Astrocyte of the hippocampus (primary cell): ENCODE data around the gene SKI.

Experiments used
- DNase-seq: peaks from one replicate; pipeline ENCODE4 v3.0.0; 2011; ENCODE audit warnings: low read depth, low spot score

The SKI gene

DNA sequence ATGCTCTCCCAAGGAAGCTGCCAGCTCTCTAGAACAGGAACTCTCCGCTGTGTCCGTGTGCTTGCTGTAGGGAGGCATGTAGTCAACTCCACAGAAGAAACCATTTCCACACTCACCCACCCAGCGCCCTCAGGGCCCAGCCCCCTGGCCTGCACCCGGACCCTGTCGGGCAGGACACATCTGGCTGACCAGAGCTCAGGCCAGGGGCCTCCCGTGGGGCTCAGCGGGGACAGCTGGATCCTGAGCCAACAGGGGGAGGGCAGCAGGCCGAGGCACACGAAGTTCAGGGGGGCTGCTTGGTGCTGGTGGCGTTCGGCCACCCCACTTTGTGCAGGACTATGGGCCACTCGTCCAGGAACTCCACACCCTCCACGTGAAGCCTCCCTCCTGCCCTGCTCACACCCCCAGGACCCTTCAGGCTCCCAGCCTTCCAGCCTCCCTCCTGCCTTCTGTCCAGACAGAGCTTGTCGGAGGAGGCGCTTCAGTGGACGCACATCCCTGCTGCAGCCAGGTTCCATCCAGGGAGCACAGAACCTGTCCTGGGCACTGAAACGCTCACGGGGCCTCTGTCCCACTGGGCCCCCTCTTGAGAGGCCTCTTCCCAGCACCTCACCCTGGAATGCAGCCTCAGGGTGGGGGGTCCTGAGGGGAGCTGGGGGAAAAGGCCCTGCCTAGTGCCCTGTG, 18.6 kb upstream of the SKI start:
- DNase-seq, result no peak

DNA sequence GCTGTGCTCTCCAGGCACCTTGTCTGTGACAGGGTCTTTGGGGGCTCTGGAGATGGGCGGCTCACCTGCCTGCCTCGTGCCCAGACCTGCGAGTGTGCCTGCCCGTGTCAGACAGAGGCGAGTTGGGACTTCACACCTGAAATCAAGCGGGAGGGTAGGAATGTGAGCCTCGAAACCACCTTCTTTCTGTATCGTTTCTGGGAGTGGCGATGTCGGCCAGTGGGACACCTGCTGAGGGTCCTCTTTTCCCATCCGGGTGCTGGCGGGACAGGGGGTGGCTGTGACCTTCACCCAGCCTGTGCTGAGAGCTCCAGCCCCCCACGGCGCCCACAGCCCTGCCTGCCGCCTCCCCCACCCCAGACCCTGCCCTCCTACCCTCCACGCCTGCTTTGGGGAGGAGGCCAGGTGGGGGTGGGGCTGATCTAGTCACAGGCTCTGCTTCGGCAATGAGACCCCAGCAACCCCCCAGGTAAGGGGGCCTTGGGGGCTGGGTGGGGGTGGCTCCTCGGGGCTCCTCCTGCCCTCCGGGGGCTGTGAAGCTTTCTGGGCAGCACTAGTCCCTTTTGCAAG, 17.9 kb upstream of the SKI start:
- DNase-seq, result no peak

DNA sequence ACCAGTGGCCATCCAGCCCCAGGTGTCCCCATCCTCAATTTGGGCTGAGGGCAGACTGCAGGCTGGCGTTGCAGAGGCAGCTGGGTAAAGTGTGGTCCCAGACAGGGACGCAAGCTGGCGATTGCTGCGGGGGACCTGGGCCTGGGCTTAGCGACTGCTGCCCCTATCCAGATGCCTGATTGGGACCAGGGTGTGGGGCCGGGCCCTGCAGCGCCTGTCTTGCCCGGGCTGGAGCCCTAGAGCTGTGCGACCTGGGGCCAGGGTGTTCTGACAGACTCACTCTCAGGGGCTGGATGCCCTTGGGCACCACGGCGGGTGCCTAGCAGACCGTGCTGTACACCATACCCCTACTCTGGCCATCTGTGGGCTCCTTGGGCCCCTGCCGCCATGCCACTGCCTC, 17.3 kb upstream of the SKI start:
- no peak for DNase-seq

DNA sequence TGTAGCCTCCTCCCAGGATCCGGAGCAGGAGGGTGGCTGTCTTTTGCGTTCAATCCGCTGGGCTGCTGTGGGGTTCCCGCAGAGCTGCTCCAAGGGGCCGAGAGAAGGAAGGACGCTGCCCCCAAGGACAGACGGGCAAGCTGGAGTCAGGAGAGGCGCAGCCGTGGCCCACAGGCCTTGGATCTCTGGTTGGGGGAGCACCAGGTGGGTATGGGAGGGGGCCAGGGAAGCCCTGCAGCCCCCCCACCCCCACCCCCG, 15.9 kb upstream of the SKI start:
- DNase-seq, result no peak

DNA sequence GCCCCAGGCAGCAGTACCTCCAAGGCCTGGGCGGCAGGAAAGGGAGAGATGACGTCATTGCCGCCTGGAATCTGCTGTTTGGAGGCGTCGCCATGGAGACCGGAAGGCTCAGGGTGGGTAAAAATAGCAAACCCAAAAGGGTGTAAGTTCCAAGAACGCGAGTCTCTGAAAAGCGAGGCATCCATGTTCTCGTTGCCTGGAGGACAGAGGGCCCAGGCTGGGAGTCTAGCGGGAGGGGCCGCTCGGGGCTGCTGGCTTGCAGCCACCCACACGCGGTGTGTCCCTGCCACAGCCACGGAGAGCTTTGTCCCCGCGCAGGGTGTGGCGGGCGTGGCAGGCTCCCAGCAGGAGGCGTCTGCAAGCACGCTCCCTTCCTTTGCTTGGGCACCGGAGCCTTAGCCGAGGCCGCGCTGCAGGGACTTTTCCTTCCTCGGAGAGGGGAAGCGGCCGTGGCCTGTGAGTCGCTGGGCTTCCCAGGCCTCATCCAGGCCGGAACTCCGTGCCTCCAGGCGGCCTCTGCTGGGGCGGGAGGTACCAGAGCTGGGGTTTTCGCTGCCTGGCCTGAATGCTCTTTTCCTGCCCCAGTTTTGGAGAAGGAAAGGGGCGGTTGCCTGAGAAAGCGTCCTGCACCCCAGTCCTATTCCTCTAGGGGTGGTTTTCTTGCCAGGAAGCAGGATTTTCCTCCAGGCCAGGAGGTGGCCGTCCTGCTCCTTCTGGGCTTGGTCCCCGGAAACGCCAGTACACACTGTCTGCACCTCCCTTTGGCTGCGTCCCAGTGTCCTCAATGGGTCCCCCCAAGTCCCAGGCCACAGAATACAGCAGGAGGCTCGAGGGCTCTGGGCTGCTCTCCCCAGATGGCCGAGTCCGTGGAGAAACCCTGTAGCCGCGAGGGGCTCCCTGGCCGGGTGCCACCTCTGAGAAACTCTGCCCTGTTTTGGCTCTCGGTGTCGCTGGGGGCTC, 15.3 kb upstream of the SKI start:
- DNase-seq, result peak; percentile 99

DNA sequence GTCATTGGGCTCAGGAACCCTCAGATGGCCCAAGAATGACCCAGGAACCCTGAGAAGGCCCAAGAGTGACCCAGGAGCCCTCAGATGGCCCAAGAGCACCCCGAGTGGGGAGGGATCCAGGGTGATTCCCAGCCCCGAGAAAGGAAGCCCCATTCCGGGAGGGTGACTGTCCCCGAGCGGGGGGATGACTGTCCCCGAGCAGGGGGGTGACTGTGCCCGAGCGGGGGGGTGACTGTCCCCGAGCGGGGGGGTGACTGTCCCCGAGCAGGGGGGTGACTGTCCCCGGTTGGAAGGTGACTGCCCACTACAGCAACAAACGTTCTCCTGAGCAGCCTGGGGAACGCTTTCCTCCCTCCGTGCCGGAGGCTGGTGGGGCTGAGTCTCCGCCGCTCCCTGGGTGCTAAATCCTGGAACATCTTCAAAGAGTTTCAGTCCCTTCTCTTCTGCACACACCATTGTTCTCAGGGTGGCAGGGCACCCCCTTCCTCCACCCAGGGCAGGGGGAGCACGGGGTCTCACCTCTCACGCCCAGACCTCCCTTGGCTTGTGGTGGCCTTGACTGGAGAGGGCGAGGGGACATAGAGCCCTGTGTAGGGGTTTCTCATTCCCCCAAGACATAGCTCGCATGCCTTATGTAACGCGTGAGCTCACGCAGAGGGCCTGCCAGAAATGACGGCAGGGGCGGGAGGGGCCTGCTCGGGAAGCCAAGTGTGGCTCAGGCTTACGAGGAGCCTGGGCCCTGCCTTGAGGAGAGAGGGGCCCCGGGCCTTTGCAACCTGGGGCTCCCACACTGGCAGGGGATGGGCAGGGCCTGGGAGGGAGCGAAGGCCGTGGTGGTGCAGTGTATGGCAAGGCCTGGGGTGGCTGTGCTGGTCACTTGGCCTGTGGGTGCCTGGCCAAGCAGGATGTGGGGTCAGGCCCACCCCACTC, 14.3 kb upstream of the SKI start:
- peak; percentile 94 for DNase-seq

DNA sequence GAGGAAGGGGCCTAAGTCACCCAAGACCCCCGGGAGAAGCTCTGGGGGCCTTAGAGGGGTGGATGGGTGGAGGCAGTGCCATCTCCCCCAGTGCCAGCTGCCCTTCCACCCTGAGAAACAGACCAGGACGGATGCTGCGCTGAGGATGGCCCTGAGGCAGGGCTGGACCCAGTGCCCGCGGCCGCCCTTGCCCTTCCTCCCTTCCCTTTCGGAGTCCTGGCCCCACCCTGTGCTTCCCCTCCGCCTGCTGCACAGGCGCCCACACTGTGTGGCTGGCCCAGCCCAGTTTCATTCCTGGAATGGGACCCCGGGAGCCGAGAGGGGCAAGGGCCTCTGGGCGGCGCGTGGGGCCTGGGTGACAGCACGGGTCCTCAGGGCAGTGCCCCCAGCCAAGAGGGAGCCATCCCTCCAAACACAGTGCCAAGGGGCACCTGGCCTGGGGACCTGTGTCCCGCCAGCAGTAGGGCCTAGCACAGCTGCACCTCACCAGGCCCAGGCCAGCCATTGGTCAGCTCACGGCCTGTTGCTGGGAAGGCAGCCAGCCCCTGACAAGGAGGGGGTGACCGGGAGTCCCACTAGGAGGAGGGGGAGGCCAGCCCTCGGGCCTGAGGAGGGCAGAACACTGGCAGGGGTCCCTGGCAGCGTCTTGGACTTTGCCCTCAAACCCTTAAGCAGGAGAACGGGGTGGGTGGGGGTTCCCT, 13.4 kb upstream of the SKI start:
- peak; percentile 51 for DNase-seq

DNA sequence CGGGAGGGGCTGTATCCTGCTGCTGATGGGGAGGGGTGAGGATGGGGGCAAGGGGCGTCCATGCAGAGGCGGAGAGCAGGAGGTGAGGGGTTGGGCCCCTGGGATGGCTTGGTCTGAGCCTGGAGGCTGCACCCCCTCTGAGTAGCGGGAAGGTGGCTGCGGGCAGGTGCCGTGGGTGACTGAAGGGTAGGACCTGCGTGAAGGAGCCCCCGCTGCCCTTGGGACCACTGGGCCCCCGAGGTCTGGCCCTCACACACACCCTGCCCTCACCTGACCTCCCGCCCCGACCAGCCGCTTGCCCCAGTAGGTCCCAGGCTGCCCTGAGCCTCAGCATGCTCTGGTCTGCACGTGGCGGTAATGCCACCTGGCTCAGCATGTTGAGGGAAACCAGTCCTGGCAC, 12.8 kb upstream of the SKI start:
- DNase-seq, result no peak

DNA sequence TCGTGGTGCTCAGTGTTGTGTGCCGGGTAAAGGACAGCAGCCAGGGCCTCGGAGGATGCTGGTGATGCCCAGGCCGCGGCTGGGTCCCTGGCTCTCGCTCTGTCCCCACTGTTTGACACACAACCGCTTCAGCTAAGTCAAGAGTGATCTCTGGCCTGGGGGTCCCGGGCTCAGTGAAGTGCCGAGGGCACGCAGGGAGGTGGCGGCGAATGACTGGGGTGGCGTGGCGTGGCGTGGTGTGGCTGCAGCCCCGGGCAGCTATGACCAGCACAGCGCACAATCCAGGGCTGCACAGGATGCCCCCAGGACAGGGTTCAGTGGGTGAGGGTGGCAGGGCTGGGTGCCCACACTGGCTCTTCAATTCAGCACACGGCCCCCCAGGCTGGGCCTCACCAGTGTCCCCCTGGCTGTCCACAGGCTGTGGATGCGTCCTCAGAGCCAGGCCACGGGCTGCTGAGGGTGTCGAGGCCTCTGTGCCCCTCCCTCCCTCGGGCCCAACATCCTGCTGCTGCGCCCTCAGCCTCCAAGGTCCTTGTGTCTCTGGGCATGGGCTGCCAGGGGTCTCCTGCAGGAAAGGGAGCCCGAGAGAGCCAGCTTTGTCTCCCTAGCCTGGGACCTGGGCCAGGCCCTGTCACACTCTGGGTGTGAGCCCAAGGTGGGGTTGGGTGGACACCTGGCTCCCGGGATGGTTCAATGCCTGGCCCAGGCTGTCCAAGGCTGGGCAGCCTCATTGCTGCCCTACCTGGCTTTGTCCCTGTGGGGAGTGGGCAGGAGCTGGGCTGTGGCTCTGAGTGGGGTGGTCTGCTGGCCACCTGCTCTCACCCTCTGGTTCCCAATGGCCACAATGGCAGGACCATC, 12.0 kb upstream of the SKI start:
- no peak for DNase-seq

DNA sequence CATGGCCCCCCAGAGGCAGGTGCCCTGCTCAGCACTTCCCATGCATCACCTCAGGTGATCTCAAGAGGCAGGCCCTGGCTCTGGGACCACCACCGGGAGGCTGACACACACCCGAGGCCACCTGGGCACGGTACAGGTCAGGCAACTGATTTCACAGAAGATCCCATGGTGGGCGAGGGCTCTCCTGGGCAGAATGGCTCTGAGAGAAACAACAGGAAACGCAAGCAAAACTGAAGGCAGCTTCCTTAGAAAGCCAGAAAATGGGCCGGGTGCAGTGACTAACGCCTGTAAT, 11.4 kb upstream of the SKI start:
- no peak for DNase-seq

DNA sequence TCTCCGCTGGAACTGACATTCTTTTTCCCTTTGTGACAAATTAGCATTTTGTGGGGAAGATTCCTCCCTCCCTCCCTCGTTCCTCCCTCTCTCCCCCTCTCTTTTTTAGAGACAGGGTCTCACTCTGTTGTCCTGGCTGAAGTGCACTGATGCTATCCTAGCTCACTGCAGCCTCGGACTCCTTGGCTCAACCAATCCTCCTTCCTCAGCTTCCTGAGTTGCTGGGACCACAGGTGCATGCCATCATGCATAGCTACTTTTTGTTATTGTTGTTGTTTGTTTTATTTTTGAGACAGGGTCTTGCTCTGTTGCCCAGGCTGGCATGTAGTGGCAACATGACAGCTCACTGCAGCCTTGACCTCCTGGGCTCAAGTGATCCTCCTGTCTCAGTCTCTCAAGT, 6.8 kb upstream of the SKI start:
- DNase-seq, result no peak

DNA sequence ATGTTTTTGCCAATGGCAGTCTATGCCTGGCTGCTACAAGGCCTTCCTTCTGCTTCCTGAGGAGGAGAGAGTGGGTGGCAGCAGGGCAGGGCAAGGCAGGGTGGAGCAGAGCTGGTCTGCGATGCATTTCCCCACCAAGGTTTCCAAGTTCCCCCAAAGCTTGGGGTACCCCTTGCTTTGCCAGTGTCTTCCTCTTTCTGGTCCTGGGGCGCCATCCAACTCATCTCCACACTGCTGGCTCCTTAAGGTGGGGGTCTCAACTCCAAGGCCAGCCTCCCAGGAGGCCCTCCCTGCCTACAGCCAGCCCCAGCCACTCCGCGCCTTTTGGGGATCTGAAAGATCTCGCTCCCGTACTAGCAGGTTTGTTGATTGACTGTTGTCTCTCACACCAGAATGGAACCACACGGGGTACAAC, 3.9 kb upstream of the SKI start:
- no peak for DNase-seq

DNA sequence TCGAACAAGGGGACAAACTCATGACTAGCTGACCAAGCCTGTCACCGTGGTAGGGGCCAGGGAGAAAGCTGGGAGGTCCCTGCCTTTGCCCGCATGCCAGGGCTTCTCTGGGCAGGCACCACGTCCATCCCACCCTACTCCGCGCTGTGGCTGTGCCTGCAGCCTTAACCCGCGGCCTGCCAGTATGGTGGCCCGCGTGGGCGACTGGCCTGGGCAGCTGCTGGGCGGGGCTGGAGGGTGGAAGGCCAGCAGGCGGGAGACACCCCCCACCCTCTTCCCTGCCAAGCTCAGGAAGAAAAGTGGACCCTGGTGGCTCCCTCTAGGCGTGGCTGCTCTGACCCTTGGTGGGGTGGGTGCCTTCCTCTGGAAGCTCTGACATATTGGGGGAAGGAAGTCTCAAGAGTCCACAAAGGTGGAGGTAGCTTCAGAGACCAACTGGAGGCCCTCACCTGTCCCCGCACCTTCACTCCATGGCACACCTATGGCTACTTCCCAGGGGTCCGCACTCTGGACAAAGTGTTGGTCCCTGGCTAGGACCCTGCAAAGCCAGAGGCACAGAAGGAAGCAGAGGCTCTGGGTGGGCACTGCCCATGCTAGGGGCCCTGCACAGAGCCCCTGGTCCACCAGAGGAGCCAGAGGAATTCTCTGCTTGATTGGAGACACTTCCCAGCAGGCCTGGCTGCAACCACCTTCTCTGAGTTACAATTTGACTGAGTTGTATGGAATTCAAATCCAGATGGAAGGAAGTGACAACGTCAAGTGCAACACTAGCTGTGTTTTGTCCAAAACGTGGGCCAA, 3.3 kb upstream of the SKI start:
- DNase-seq, result no peak

DNA sequence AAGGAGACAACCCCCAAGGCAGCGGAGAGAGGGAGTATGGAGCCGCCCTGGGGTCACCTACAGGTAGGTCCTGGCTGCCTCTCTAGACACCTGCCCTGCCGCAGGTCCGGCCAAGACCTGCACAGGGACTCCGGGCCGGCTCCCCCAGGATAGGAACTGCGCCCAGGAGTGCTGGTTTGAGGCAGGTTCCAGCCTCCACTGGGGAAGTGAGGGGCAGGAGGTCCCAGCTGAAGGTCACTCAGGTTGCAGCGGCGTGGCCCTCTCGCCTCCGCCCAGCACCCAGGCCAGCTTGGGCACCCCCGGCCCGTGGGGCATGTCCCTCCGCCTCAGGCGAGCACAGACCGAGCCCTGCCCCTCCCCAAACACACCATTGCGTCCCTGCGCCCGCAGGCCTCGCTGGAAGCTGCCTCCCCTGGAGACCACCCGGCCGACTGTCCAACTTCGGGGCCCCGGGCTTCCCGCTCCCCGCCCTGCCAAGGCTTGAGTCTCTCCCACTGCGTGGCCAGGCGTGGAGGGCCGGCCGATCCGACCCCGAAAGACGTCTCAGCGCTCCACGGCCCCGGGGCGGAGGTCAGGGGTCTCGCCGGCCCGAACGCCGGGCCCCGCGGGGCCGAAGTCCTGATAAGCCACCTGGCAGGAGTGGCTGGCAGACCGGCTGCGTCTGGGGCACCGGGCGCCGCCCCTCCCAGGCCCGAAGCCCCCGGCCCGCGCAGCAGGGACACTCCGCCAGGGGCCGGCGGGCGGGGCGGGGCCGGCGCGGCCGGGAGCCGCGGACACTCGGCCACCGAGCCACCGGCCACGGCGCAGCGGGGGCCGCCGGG, 1.4 kb upstream of the SKI start:
- no peak for DNase-seq

DNA sequence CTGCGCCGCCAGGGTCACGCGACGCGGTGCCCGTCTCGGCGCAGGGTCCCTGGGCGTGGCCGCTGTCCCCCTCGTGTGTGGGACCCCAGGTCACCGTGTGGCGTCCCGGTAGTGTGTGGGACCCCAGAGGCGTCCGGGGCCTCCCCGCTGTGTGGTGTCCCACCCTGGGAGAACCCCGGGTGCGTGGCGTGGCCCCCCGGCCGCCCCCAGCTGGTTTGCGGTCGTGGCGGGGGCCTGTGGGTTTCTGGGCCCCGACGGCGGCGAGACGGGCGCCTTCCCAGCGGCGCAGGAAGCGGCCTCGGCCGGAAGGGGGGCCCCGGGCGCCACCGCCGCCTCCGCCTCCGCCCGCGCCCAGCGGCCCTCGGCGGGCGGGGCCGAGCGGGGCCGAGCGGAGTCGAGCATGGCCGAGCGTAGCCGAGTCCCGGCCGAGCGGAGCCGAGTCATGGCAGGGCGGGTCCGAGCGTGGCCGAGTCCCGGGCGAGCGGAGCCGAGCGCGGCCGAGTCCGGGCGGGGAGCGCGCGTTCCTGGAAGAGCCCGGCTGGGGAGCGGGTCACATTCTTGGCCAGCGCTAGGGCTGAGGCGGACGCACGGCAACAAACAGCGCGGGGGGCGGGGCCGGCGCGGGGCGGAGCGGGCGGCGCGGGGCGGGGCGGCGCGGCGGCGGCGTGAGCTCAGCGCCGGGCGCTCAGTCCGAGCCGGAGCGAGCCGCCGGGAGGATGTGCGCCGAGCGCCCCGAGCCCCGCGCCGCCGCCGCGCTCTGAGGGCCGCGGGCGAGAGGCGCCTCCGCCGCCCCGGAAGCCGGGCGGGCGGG, 568 bp upstream of the SKI start:
- DNase-seq, result peak; percentile 99

DNA sequence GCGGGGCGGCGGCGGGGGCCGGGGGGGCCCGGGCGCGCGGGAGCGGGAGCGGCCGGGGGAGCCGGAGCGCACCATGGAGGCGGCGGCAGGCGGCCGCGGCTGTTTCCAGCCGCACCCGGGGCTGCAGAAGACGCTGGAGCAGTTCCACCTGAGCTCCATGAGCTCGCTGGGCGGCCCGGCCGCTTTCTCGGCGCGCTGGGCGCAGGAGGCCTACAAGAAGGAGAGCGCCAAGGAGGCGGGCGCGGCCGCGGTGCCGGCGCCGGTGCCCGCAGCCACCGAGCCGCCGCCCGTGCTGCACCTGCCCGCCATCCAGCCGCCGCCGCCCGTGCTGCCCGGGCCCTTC, 546 bp downstream of the SKI start:
- DNase-seq, result peak; percentile 57

DNA sequence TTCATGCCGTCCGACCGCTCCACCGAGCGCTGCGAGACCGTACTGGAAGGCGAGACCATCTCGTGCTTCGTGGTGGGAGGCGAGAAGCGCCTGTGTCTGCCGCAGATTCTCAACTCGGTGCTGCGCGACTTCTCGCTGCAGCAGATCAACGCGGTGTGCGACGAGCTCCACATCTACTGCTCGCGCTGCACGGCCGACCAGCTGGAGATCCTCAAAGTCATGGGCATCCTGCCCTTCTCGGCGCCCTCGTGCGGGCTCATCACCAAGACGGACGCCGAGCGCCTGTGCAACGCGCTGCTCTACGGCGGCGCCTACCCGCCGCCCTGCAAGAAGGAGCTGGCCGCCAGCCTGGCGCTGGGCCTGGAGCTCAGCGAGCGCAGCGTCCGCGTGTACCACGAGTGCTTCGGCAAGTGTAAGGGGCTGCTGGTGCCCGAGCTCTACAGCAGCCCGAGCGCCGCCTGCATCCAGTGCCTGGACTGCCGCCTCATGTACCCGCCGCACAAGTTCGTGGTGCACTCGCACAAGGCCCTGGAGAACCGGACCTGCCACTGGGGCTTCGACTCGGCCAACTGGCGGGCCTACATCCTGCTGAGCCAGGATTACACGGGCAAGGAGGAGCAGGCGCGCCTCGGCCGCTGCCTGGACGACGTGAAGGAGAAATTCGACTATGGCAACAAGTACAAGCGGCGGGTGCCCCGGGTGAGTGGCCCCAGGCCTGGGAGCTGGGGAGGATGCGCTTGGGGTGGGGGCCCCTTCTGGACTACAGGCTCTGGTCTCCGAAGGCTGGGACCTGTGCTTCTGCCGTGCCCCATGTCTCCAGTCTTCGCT, 1.1 kb downstream of the SKI start:
- peak; percentile 81 for DNase-seq
